GM23338 (cell line): Measurements from ENCODE around the gene ACAT2.

Experiments
- EZH2 ChIP-seq: fragments of 200-600 bp; sonication (generic); IDR thresholded peaks from one replicate; pipeline ENCODE4 v1.8.0; 2017; ENCODE audit warnings: antibody characterized with exemption, mild to moderate bottlenecking, low read depth; ENCODE audit not compliant: unreplicated experiment
- EZH2phosphoT487 ChIP-seq: fragments of 200-600 bp; sonication (generic); IDR thresholded peaks from one replicate; pipeline ENCODE4 v1.8.1; 2018; ENCODE audit warnings: antibody characterized with exemption; ENCODE audit not compliant: unreplicated experiment
- POLR2AphosphoS5 ChIP-seq: IDR thresholded peaks from 2 replicates; pipeline ENCODE4 v1.6.1; 2016; ENCODE audit warnings: antibody characterized with exemption, low read depth
- TF ChIP-seq, protein P1 (sequence below), 2 experiments: fragments of 200-600 bp in 1 of 2; sonication (generic) in 1 of 2; conservative IDR thresholded peaks; 2 replicates each; pipeline versions ENCODE4 v1.5.1 to v1.6.1; 2016 to 2017; ENCODE audit warnings: antibody characterized with exemption in 2 of 2, low read depth in 2 of 2, mild to moderate bottlenecking in 2 of 2, moderate library complexity in 1 of 2
- TF ChIP-seq, protein P2 (sequence below): IDR thresholded peaks from 2 replicates; pipeline ENCODE4 v1.6.1; 2016; ENCODE audit warnings: antibody characterized with exemption
- TF ChIP-seq, protein P3 (sequence below): IDR thresholded peaks from one replicate; pipeline ENCODE4 v1.6.1; 2018; ENCODE audit warnings: antibody characterized with exemption; ENCODE audit not compliant: unreplicated experiment

DNA sequence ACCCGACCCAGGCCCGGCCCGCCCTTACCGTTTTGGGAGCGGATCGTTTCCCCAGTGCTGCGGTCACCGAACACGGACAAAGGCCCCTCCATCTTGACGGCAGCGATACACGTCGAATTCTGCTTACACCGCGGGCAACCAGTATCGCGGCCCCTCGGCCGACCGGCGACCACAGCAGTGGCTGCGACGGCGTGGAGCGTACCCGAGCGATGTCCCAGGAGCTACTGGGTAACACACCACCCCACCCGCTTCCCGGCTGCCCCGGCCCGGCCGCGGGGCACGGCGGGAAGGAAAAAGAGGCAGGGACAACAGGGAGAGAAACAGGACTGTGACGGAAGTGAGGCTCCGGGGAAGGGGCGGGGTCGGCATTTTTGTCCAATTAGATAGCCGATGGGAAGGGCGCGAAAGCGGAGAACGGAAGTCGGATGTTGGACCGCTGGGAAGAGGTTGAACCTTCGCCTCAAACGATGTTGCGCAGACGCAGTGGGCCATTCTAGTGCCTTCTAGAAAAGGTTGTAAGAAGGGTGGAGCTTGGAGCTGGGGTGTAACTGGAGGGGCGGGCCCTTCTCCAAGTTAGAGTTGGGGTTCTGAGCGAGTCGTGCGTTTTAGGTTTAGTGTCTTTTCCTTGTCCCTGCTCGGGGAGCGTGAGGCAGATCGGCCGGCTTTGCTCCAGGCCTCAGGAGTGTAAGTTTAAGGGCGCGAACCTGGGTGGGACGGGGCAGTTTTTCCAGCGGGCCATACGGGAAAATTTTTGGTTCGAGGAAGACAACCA is 27.7 kb downstream of the ACAT2 start, which contains the start of gene TCP1:
- TF ChIP-seq, protein P1, sequence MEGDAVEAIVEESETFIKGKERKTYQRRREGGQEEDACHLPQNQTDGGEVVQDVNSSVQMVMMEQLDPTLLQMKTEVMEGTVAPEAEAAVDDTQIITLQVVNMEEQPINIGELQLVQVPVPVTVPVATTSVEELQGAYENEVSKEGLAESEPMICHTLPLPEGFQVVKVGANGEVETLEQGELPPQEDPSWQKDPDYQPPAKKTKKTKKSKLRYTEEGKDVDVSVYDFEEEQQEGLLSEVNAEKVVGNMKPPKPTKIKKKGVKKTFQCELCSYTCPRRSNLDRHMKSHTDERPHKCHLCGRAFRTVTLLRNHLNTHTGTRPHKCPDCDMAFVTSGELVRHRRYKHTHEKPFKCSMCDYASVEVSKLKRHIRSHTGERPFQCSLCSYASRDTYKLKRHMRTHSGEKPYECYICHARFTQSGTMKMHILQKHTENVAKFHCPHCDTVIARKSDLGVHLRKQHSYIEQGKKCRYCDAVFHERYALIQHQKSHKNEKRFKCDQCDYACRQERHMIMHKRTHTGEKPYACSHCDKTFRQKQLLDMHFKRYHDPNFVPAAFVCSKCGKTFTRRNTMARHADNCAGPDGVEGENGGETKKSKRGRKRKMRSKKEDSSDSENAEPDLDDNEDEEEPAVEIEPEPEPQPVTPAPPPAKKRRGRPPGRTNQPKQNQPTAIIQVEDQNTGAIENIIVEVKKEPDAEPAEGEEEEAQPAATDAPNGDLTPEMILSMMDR (conservative IDR thresholded peaks at IDR 0.05; ENCODE audit: low read depth in 2 of 2), result no peak
- TF ChIP-seq, protein P2, sequence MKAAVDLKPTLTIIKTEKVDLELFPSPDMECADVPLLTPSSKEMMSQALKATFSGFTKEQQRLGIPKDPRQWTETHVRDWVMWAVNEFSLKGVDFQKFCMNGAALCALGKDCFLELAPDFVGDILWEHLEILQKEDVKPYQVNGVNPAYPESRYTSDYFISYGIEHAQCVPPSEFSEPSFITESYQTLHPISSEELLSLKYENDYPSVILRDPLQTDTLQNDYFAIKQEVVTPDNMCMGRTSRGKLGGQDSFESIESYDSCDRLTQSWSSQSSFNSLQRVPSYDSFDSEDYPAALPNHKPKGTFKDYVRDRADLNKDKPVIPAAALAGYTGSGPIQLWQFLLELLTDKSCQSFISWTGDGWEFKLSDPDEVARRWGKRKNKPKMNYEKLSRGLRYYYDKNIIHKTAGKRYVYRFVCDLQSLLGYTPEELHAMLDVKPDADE, result peak; percentile 81
- TF ChIP-seq EZH2, result no peak
- TF ChIP-seq EZH2phosphoT487, result no peak
- TF ChIP-seq, protein P3, sequence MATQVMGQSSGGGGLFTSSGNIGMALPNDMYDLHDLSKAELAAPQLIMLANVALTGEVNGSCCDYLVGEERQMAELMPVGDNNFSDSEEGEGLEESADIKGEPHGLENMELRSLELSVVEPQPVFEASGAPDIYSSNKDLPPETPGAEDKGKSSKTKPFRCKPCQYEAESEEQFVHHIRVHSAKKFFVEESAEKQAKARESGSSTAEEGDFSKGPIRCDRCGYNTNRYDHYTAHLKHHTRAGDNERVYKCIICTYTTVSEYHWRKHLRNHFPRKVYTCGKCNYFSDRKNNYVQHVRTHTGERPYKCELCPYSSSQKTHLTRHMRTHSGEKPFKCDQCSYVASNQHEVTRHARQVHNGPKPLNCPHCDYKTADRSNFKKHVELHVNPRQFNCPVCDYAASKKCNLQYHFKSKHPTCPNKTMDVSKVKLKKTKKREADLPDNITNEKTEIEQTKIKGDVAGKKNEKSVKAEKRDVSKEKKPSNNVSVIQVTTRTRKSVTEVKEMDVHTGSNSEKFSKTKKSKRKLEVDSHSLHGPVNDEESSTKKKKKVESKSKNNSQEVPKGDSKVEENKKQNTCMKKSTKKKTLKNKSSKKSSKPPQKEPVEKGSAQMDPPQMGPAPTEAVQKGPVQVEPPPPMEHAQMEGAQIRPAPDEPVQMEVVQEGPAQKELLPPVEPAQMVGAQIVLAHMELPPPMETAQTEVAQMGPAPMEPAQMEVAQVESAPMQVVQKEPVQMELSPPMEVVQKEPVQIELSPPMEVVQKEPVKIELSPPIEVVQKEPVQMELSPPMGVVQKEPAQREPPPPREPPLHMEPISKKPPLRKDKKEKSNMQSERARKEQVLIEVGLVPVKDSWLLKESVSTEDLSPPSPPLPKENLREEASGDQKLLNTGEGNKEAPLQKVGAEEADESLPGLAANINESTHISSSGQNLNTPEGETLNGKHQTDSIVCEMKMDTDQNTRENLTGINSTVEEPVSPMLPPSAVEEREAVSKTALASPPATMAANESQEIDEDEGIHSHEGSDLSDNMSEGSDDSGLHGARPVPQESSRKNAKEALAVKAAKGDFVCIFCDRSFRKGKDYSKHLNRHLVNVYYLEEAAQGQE, result no peak
- peak; percentile 96 for TF ChIP-seq POLR2AphosphoS5
